ENCODE results near the gene C4orf50.

C4orf50 gene

GRCh38 chr4:5988086-5988845 lies 30.0 kb downstream of the C4orf50 start:
- TF ChIP-seq CTCF (IDR thresholded peaks at IDR 0.05; ENCODE audit: low read depth, low read length) = no peak
- no peak for DNase-seq (ENCODE audit: extremely low read depth, low read depth)

GRCh38 chr4:5984843-5985242 lies 33.4 kb downstream of the C4orf50 start:
- no peak for TF ChIP-seq CTCF (IDR thresholded peaks at IDR 0.05; ENCODE audit: low read depth, low read length)
- DNase-seq (ENCODE audit: extremely low read depth, low read depth) = no peak

- TF ChIP-seq CTCF (IDR thresholded peaks at IDR 0.05; ENCODE audit: low read depth, low read length) = no peak
- DNase-seq (ENCODE audit: extremely low read depth, low read depth) = no peak
These were observed 35.9 kb downstream of the C4orf50 start for GRCh38 chr4:5982156-5982973.

DNA sequence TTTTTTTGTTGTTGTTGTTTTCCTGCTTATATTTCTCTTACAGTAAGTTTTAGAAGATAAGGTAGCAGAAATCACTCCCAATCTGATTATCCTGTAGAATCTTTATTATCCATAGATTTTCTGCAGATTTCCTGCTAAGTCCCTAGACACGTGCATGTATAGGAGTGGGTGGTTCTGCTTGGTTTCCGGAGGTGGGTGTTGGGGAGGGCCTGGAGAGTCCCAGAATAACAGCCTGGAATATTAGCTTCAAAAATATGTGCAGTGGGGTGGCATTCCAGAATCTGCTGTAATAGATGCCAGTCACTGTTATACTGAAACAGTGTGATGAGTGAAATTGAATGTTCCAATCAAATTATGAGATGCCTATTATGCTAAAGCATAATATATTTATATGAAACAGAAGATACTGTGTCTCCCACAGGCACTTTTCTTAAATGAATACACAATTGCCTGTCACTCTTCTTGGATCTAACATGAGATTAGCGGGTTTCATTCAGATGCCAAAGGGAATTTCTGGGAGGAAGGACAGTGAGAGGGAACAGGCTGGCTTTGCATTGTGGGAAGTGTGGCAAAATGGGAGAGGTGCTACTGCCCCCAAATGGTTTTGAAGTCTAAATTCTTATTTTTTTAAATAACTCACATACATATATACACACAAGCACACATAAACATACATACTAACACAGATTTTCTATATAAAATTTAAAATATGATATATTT lies 37.6 kb downstream of the C4orf50 start:
- DNase-seq (ENCODE audit: extremely low read depth, low read depth) = no peak
- TF ChIP-seq CTCF (IDR thresholded peaks at IDR 0.05; ENCODE audit: low read depth, low read length) = no peak

- DNase-seq (ENCODE audit: extremely low read depth, low read depth) = no peak
- TF ChIP-seq CTCF (IDR thresholded peaks at IDR 0.05; ENCODE audit: low read depth, low read length) = no peak; the same call in 1 of the 2 replicates
These were observed 38.2 kb downstream of the C4orf50 start for GRCh38 chr4:5979981-5980380.

GRCh38 chr4:5976921-5977320 lies 41.3 kb downstream of the C4orf50 start:
- DNase-seq (ENCODE audit: extremely low read depth, low read depth) = no peak
- TF ChIP-seq CTCF (IDR thresholded peaks at IDR 0.05; ENCODE audit: low read depth, low read length) = no peak
